Measurements from ENCODE around the gene KCNK18. TPM values are rescaled to one million over a fixed set of nuclear protein-coding genes. Genes with fewer than 3 reads are reported as not detected.
"Not testable (repeated sequence)": the region's sequence is repeated elsewhere in the genome, so short reads cannot be mapped to it uniquely, and the experiment has no call there.

KCNK18 gene
- total and polyA plus RNA-seq, 4 donors, result 4.0 TPM; not detected in 3

GRCh38 chr10:117170244-117170643, 27.0 kb upstream of the KCNK18 start:
- no peak for DNase-seq (ENCODE audit: low read depth in 4 of 6, low spot score in 6 of 6)
- H3K4me1 ChIP-seq (ENCODE audit: control insufficient read depth, insufficient read depth, low read length), result peaks cover 36% of the 10 kb centered on the region
- WGBS (ENCODE audit: insufficient coverage), result 20% methylated on average over 1 of the region's 6 CpGs
- H3K27ac ChIP-seq (ENCODE audit: low read depth, low read length), result no peak overlapping the region
- H3K4me3 ChIP-seq (ENCODE audit: low read depth, low read length), result no peak overlapping the region
- H3K27me3 ChIP-seq (ENCODE audit: control insufficient read depth, insufficient read depth, low read length), result peaks cover 85% of the 10 kb centered on the region
- no peaks in the 10 kb centered on the region for H3K36me3 ChIP-seq (ENCODE audit: control insufficient read depth, insufficient read depth, low read length)
- H3K9me3 ChIP-seq (ENCODE audit: control insufficient read depth, insufficient read depth, low read length), result no peaks in the 10 kb centered on the region

GRCh38 chr10:117174439-117175214, 22.7 kb upstream of the KCNK18 start:
- Histone ChIP-seq H3K36me3 (ENCODE audit: control insufficient read depth, insufficient read depth, low read length) (no peaks in the 10 kb centered on the region), H3K27me3 (ENCODE audit: control insufficient read depth, insufficient read depth, low read length) (peaks cover 48% of the 10 kb centered on the region), H3K4me1 (ENCODE audit: control insufficient read depth, insufficient read depth, low read length) (peaks cover 14% of the 10 kb centered on the region), H3K27ac (ENCODE audit: low read depth, low read length) (no peak overlapping the region), H3K4me3 (ENCODE audit: low read depth, low read length) (peak overlapping the region; percentile 34), H3K9me3 (ENCODE audit: control insufficient read depth, insufficient read depth, low read length) (no peaks in the 10 kb centered on the region)
- 7% methylated on average over 14 of the region's 16 CpGs for WGBS (ENCODE audit: insufficient coverage)
- peak in 5 of 6 donors; percentile 83 to 97 (median 87) for DNase-seq (ENCODE audit: low read depth in 4 of 6, low spot score in 6 of 6)

GRCh38 chr10:117175215-117175900, 21.9 kb upstream of the KCNK18 start:
- Histone ChIP-seq H3K4me3 (ENCODE audit: low read depth, low read length) (peak overlapping the region; percentile 34), H3K27ac (ENCODE audit: low read depth, low read length) (no peak overlapping the region), H3K27me3 (ENCODE audit: control insufficient read depth, insufficient read depth, low read length) (peaks cover 41% of the 10 kb centered on the region), H3K36me3 (ENCODE audit: control insufficient read depth, insufficient read depth, low read length) (no peaks in the 10 kb centered on the region), H3K9me3 (ENCODE audit: control insufficient read depth, insufficient read depth, low read length) (no peaks in the 10 kb centered on the region), H3K4me1 (ENCODE audit: control insufficient read depth, insufficient read depth, low read length) (peaks cover 14% of the 10 kb centered on the region)
- under 1% methylated on average over 46 of the region's 46 CpGs for WGBS (ENCODE audit: insufficient coverage)
- DNase-seq (ENCODE audit: low read depth in 4 of 6, low spot score in 6 of 6), result peak in 1 of 6 donors; percentile 53

GRCh38 chr10:117175901-117176534, 21.3 kb upstream of the KCNK18 start:
- no peaks in the 10 kb centered on the region for H3K36me3 ChIP-seq (ENCODE audit: control insufficient read depth, insufficient read depth, low read length)
- H3K9me3 ChIP-seq (ENCODE audit: control insufficient read depth, insufficient read depth, low read length), result no peaks in the 10 kb centered on the region
- peaks cover 34% of the 10 kb centered on the region for H3K27me3 ChIP-seq (ENCODE audit: control insufficient read depth, insufficient read depth, low read length)
- H3K4me1 ChIP-seq (ENCODE audit: control insufficient read depth, insufficient read depth, low read length), result peaks cover 14% of the 10 kb centered on the region
- peak in 5 of 6 donors; percentile 68 to 96 (median 77) for DNase-seq (ENCODE audit: low read depth in 4 of 6, low spot score in 6 of 6)
- H3K4me3 ChIP-seq (ENCODE audit: low read depth, low read length), result peak overlapping the region; percentile 34
- 2% methylated on average over 7 of the region's 12 CpGs for WGBS (ENCODE audit: insufficient coverage)
- H3K27ac ChIP-seq (ENCODE audit: low read depth, low read length), result no peak overlapping the region

- Histone ChIP-seq H3K27me3 (ENCODE audit: control insufficient read depth, insufficient read depth, low read length) (peaks cover 15% of the 10 kb centered on the region), H3K4me1 (ENCODE audit: control insufficient read depth, insufficient read depth, low read length) (peaks cover 14% of the 10 kb centered on the region), H3K27ac (ENCODE audit: low read depth, low read length) (no peak overlapping the region), H3K9me3 (ENCODE audit: control insufficient read depth, insufficient read depth, low read length) (no peaks in the 10 kb centered on the region), H3K4me3 (ENCODE audit: low read depth, low read length) (no peak overlapping the region), H3K36me3 (ENCODE audit: control insufficient read depth, insufficient read depth, low read length) (no peaks in the 10 kb centered on the region)
- WGBS (ENCODE audit: insufficient coverage), result no CpG with 5 or more reads among the region's 3 CpGs
- DNase-seq (ENCODE audit: low read depth in 4 of 6, low spot score in 6 of 6), result no peak
Measured at GRCh38 chr10:117178190-117178589, 19.1 kb upstream of the KCNK18 start.

GRCh38 chr10:117184296-117184695, 13.0 kb upstream of the KCNK18 start:
- no peak for DNase-seq (ENCODE audit: low read depth in 4 of 6, low spot score in 6 of 6)
- Histone ChIP-seq H3K27ac (ENCODE audit: low read depth, low read length) (no peak overlapping the region), H3K27me3 (ENCODE audit: control insufficient read depth, insufficient read depth, low read length) (peaks cover 4% of the 10 kb centered on the region), H3K36me3 (ENCODE audit: control insufficient read depth, insufficient read depth, low read length) (no peaks in the 10 kb centered on the region), H3K4me1 (ENCODE audit: control insufficient read depth, insufficient read depth, low read length) (no peaks in the 10 kb centered on the region), H3K9me3 (ENCODE audit: control insufficient read depth, insufficient read depth, low read length) (no peaks in the 10 kb centered on the region), H3K4me3 (ENCODE audit: low read depth, low read length) (no peak overlapping the region)
- 92% methylated on average over 9 of the region's 10 CpGs for WGBS (ENCODE audit: insufficient coverage)

- Histone ChIP-seq H3K9me3 (ENCODE audit: control insufficient read depth, insufficient read depth, low read length) (no peaks in the 10 kb centered on the region), H3K36me3 (ENCODE audit: control insufficient read depth, insufficient read depth, low read length) (no peaks in the 10 kb centered on the region), H3K4me1 (ENCODE audit: control insufficient read depth, insufficient read depth, low read length) (no peaks in the 10 kb centered on the region), H3K27me3 (ENCODE audit: control insufficient read depth, insufficient read depth, low read length) (peaks cover 4% of the 10 kb centered on the region), H3K27ac (ENCODE audit: low read depth, low read length) (no peak overlapping the region), H3K4me3 (ENCODE audit: low read depth, low read length) (no peak overlapping the region)
- WGBS (ENCODE audit: insufficient coverage), result no CpG with 5 or more reads among the region's 3 CpGs
- DNase-seq (ENCODE audit: low read depth in 4 of 6, low spot score in 6 of 6), result no peak
Measured at GRCh38 chr10:117184821-117185220, 12.5 kb upstream of the KCNK18 start.

- H3K27ac ChIP-seq (ENCODE audit: low read depth, low read length); H3K27me3 ChIP-seq (ENCODE audit: control insufficient read depth, insufficient read depth, low read length); H3K36me3 ChIP-seq (ENCODE audit: control insufficient read depth, insufficient read depth, low read length); DNase-seq (ENCODE audit: low read depth in 4 of 6, low spot score in 6 of 6); H3K4me3 ChIP-seq (ENCODE audit: low read depth, low read length); H3K4me1 ChIP-seq (ENCODE audit: control insufficient read depth, insufficient read depth, low read length); H3K9me3 ChIP-seq (ENCODE audit: control insufficient read depth, insufficient read depth, low read length): not testable (repeated sequence)
- WGBS (ENCODE audit: insufficient coverage), result 96% methylated on average over 4 of the region's 4 CpGs
Measured at GRCh38 chr10:117185817-117186216, 11.5 kb upstream of the KCNK18 start.

- DNase-seq (ENCODE audit: low read depth in 4 of 6, low spot score in 6 of 6), result peak in 1 of 6 donors; percentile 63
- H3K9me3 ChIP-seq (ENCODE audit: control insufficient read depth, insufficient read depth, low read length), result no peaks in the 10 kb centered on the region
- peaks cover 4% of the 10 kb centered on the region for H3K27me3 ChIP-seq (ENCODE audit: control insufficient read depth, insufficient read depth, low read length)
- H3K27ac ChIP-seq (ENCODE audit: low read depth, low read length), result no peak overlapping the region
- no peak overlapping the region for H3K4me3 ChIP-seq (ENCODE audit: low read depth, low read length)
- H3K4me1 ChIP-seq (ENCODE audit: control insufficient read depth, insufficient read depth, low read length), result no peaks in the 10 kb centered on the region
- H3K36me3 ChIP-seq (ENCODE audit: control insufficient read depth, insufficient read depth, low read length), result no peaks in the 10 kb centered on the region
- WGBS (ENCODE audit: insufficient coverage), result 56% methylated on average over 3 of the region's 4 CpGs
Measured at GRCh38 chr10:117186832-117187615, 10.3 kb upstream of the KCNK18 start.
